ENCODE measurements around the gene OR13A1. TPM values are rescaled to one million over a fixed set of nuclear protein-coding genes. Genes with fewer than 3 reads are reported as not detected.
"Not testable (repeated sequence)": the region's sequence is repeated elsewhere in the genome, so short reads cannot be mapped to it uniquely, and the experiment has no call there.

The OR13A1 gene
- total and polyA plus RNA-seq, 2 donors (not counting 1 experiment from before 2014, with no cell fraction given), result 2.3 to 5.8 TPM

DNA sequence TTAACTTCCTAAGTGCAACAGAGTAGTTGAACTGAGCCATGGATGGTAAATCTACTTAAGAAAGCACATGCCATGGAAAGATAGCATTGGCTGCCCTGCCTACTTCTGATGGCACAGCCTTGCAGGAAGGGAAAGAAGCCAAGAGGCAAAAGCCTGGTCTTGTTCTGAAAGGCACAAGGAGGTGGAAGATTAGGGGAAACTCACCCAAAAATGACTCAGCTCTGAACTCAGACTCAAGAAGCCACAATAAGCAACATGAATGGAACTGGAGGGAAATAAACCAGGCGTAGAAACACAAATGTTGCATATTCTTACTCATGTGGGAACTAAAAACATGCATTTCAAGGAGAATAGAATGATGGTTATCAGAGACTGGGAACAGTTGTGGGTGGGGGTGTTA, 37.8 kb upstream of the OR13A1 start:
- Histone ChIP-seq H3K27ac (ENCODE audit: low read length in 2 of 2) (no peak overlapping the region), H3K9me3 (ENCODE audit: control extremely low read depth in 1 of 3, control insufficient read depth in 2 of 3, insufficient read depth in 1 of 3, low read length in 2 of 3) (peaks cover 0 to 3% (median 0%) of the 10 kb centered on the region in 3 donors), H3K27me3 (replicated peaks in 1 of 4; ENCODE audit: control extremely low read depth in 1 of 4, control insufficient read depth in 3 of 4, insufficient read depth in 4 of 4, low read length in 3 of 4) (no peaks in the 10 kb centered on the region), H3K36me3 (replicated peaks in 1 of 2; ENCODE audit: control extremely low read depth in 1 of 2, control insufficient read depth in 1 of 2, extremely low read depth in 1 of 2, insufficient read depth in 2 of 2, low read length in 1 of 2) (no peaks in the 10 kb centered on the region), H3K9ac (ENCODE audit: low read length) (peak overlapping the region; percentile 37), H2AFZ (ENCODE audit: insufficient read depth, low read depth, low read length, poor library complexity, severe bottlenecking) (peak overlapping the region; percentile 41), H3K4me2 (replicated peaks; ENCODE audit: low read depth, low read length, poor library complexity, severe bottlenecking) (no peak overlapping the region), H3K79me2 (ENCODE audit: control insufficient read depth, insufficient read depth, low read length) (peaks cover 7% of the 10 kb centered on the region), H3K4me1 (ENCODE audit: control insufficient read depth in 2 of 2, insufficient read depth in 2 of 2, low read length in 2 of 2) (peaks cover 13 to 17% of the 10 kb centered on the region in 2 donors), H4K20me1 (ENCODE audit: control insufficient read depth, insufficient read depth, low read length, poor library complexity, severe bottlenecking) (no peaks in the 10 kb centered on the region), H3K4me3 (ENCODE audit: control extremely low read depth in 1 of 5, extremely low read depth in 1 of 5, insufficient read depth in 1 of 5, low read depth in 2 of 5, low read length in 4 of 5) (no peak overlapping the region)
- peaks cover 51% of the 10 kb centered on the region for H3K4me1 Mint-ChIP-seq
- ChIA-PET CTCF (interaction anchor here (0.6 to 2.0 kb wide), 4 partner anchors 22 to 230 kb away, joined by 3 to 8 read pairs (median 6); no protein-coding TSS in a partner anchor), POLR2A (no interaction called here)
- no peak overlapping the region for H3K27ac Mint-ChIP-seq
- TF ChIP-seq, protein P1, sequence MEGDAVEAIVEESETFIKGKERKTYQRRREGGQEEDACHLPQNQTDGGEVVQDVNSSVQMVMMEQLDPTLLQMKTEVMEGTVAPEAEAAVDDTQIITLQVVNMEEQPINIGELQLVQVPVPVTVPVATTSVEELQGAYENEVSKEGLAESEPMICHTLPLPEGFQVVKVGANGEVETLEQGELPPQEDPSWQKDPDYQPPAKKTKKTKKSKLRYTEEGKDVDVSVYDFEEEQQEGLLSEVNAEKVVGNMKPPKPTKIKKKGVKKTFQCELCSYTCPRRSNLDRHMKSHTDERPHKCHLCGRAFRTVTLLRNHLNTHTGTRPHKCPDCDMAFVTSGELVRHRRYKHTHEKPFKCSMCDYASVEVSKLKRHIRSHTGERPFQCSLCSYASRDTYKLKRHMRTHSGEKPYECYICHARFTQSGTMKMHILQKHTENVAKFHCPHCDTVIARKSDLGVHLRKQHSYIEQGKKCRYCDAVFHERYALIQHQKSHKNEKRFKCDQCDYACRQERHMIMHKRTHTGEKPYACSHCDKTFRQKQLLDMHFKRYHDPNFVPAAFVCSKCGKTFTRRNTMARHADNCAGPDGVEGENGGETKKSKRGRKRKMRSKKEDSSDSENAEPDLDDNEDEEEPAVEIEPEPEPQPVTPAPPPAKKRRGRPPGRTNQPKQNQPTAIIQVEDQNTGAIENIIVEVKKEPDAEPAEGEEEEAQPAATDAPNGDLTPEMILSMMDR (IDR thresholded peaks at IDR 0.05), result no peak
- TF ChIP-seq EZH2 (IDR thresholded peaks at IDR 0.05; ENCODE audit: borderline replicate concordance, insufficient read depth, low read depth, low read length, poor library complexity, severe bottlenecking), result no peak
- DNase-seq, result no peak
- no peak for ATAC-seq (ENCODE audit: low read depth)
- H3K27me3 Mint-ChIP-seq, result no peaks in the 10 kb centered on the region
- H3K4me3 Mint-ChIP-seq, result no peak overlapping the region
- H3K9me3 Mint-ChIP-seq (ENCODE audit: insufficient read depth), result no peaks in the 10 kb centered on the region
- WGBS (ENCODE audit: insufficient coverage), result no CpG with 5 or more reads among the region's 1 CpG
- intact Hi-C loops (cut with micrococcal nuclease), result no loop called here

DNA sequence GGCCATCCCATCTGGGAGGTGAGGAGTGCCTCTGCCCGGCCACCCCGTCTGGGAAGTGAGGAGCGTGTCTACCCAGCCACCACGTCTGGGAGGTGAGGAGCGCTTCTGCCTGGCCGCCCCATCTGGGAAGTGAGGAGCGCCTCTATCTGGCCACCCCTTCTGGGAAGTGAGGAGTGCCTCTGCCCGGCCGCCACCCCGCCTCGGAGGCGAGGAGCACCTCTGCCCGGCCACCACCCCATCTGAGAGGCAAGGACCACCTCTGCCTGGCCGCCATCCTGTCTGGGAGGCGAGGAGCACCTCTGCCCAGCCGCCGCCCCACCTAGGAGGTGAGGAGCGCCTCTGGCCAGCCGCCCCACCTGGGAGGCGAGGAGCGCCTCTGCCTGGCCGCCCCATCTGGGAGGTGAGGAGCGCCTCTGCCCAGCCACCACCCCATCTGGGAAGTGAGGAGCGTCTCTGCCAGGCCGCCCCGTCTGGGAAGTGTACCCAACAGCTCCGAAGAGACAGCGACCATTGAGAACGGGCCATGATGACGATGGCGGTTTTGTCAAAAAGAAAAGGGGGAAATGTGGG, 32.9 kb upstream of the OR13A1 start:
- CTCF ChIA-PET; H3K27me3 ChIP-seq (replicated peaks in 1 of 4; ENCODE audit: control extremely low read depth in 1 of 4, control insufficient read depth in 3 of 4, insufficient read depth in 4 of 4, low read length in 3 of 4); H3K9ac ChIP-seq (ENCODE audit: low read length); H3K36me3 ChIP-seq (replicated peaks in 1 of 2; ENCODE audit: control extremely low read depth in 1 of 2, control insufficient read depth in 1 of 2, extremely low read depth in 1 of 2, insufficient read depth in 2 of 2, low read length in 1 of 2); H3K27me3 Mint-ChIP-seq; H3K4me2 ChIP-seq (replicated peaks; ENCODE audit: low read depth, low read length, poor library complexity, severe bottlenecking); H3K79me2 ChIP-seq (ENCODE audit: control insufficient read depth, insufficient read depth, low read length); H3K4me3 Mint-ChIP-seq; H4K20me1 ChIP-seq (ENCODE audit: control insufficient read depth, insufficient read depth, low read length, poor library complexity, severe bottlenecking); H3K4me3 ChIP-seq (ENCODE audit: control extremely low read depth in 1 of 5, extremely low read depth in 1 of 5, insufficient read depth in 1 of 5, low read depth in 2 of 5, low read length in 4 of 5); H3K27ac ChIP-seq (ENCODE audit: low read length in 2 of 2); intact Hi-C loops (cut with micrococcal nuclease); H3K4me1 ChIP-seq (ENCODE audit: control insufficient read depth in 2 of 2, insufficient read depth in 2 of 2, low read length in 2 of 2); H2AFZ ChIP-seq (ENCODE audit: insufficient read depth, low read depth, low read length, poor library complexity, severe bottlenecking); POLR2A ChIA-PET; H3K27ac Mint-ChIP-seq; DNase-seq; H3K9me3 Mint-ChIP-seq (ENCODE audit: insufficient read depth); ATAC-seq (ENCODE audit: low read depth): not testable (repeated sequence)
- WGBS (ENCODE audit: insufficient coverage), result 97% methylated on average over 18 of the region's 31 CpGs
- H3K9me3 ChIP-seq (ENCODE audit: control extremely low read depth in 1 of 3, control insufficient read depth in 2 of 3, insufficient read depth in 1 of 3, low read length in 2 of 3), result peaks cover 0 to 27% (median 0%) of the 10 kb centered on the region in 3 donors
- peaks cover 21% of the 10 kb centered on the region for H3K4me1 Mint-ChIP-seq

DNA sequence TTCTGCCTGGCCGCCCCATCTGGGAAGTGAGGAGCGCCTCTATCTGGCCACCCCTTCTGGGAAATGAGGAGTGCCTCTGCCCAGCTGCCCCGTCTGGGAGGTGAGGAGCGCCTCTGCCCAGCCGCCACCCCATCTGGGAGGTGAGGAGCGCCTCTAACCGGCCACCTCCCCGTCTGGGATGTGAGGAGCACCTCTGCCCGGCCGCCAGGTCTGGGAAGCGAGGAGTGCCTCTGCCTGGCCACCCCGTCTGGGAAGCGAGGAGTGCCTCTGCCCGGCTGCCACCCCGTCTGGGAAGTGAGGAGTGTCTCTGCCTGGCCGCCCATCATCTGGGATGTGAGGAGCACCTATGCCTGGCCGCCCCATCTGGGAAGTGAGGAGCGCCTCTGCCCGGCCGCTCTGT, 32.1 kb upstream of the OR13A1 start:
- DNase-seq; H3K27ac Mint-ChIP-seq; intact Hi-C loops (cut with micrococcal nuclease); H4K20me1 ChIP-seq (ENCODE audit: control insufficient read depth, insufficient read depth, low read length, poor library complexity, severe bottlenecking); H3K79me2 ChIP-seq (ENCODE audit: control insufficient read depth, insufficient read depth, low read length); H3K4me3 Mint-ChIP-seq; H3K27me3 ChIP-seq (replicated peaks in 1 of 4; ENCODE audit: control extremely low read depth in 1 of 4, control insufficient read depth in 3 of 4, insufficient read depth in 4 of 4, low read length in 3 of 4); H3K27me3 Mint-ChIP-seq; H3K4me2 ChIP-seq (replicated peaks; ENCODE audit: low read depth, low read length, poor library complexity, severe bottlenecking); CTCF ChIA-PET; H3K9me3 Mint-ChIP-seq (ENCODE audit: insufficient read depth); H3K27ac ChIP-seq (ENCODE audit: low read length in 2 of 2); POLR2A ChIA-PET; ATAC-seq (ENCODE audit: low read depth); H3K4me1 ChIP-seq (ENCODE audit: control insufficient read depth in 2 of 2, insufficient read depth in 2 of 2, low read length in 2 of 2); H2AFZ ChIP-seq (ENCODE audit: insufficient read depth, low read depth, low read length, poor library complexity, severe bottlenecking); H3K36me3 ChIP-seq (replicated peaks in 1 of 2; ENCODE audit: control extremely low read depth in 1 of 2, control insufficient read depth in 1 of 2, extremely low read depth in 1 of 2, insufficient read depth in 2 of 2, low read length in 1 of 2); H3K9ac ChIP-seq (ENCODE audit: low read length); H3K4me3 ChIP-seq (ENCODE audit: control extremely low read depth in 1 of 5, extremely low read depth in 1 of 5, insufficient read depth in 1 of 5, low read depth in 2 of 5, low read length in 4 of 5): not testable (repeated sequence)
- WGBS (ENCODE audit: insufficient coverage), result 98% methylated on average over 20 of the region's 20 CpGs
- H3K9me3 ChIP-seq (ENCODE audit: control extremely low read depth in 1 of 3, control insufficient read depth in 2 of 3, insufficient read depth in 1 of 3, low read length in 2 of 3), result peaks cover 0 to 27% (median 0%) of the 10 kb centered on the region in 3 donors
- H3K4me1 Mint-ChIP-seq, result peaks cover 17% of the 10 kb centered on the region

Measured in B cell (primary cell).